A673 (cell line): Measurements from ENCODE around the gene MYO1D. TPM values are rescaled to one million over a fixed set of nuclear protein-coding genes. Genes with fewer than 3 reads are reported as not detected.

Source experiments
- BruUV-seq: library from RNA; stranded (reverse); fragments of 400-500 nt; replicated peaks from 2 replicates; lab custom pipeline; 2021; lab: Mats Ljungman, UMichigan
- CTCF ChIA-PET: fragments of 300-600 bp; sonication (Branson Sonifier 250); formaldehyde crosslinking; loops from one replicate; lab custom pipeline; 2022; ENCODE audit warnings: antibody characterized with exemption; lab: Charles Lee
- POLR2A ChIA-PET: fragments of 300-600 bp; sonication (Branson Sonifier 250); formaldehyde crosslinking; loops from one replicate; lab custom pipeline; 2022; ENCODE audit warnings: antibody characterized with exemption; ENCODE audit not compliant: low non-redundant PET; lab: Charles Lee
- DNase-seq: peaks from one replicate; pipeline ENCODE4 v3.0.0-alpha.2; 2015; ENCODE audit warnings: low spot score
- H3K27ac ChIP-seq: fragments of 200-600 bp; sonication (generic); 2 replicates; pipeline ENCODE4 v1.5.1; 2016; ENCODE audit warnings: mixed run types, low read depth, mild to moderate bottlenecking, mixed read lengths, antibody characterized with exemption, low read length; ENCODE audit not compliant: poor library complexity, severe bottlenecking
- H3K27me3 ChIP-seq: fragments of 200-600 bp; sonication (generic); replicated peaks from 2 replicates; pipeline ENCODE4 v1.6.1; 2017; ENCODE audit warnings: mixed run types, low read depth, mild to moderate bottlenecking, mixed read lengths, antibody characterized with exemption, low read length; ENCODE audit not compliant: insufficient read depth, poor library complexity
- H3K36me3 ChIP-seq: fragments of 200-600 bp; sonication (generic); 2 replicates; pipeline ENCODE4 v1.6.1; 2016; ENCODE audit warnings: mixed run types, mild to moderate bottlenecking, mixed read lengths, antibody characterized with exemption, low read length; ENCODE audit not compliant: insufficient read depth, poor library complexity, severe bottlenecking
- H3K4me1 ChIP-seq: fragments of 200-600 bp; sonication (generic); 2 replicates; pipeline ENCODE4 v1.6.1; 2017; ENCODE audit warnings: mixed run types, mild to moderate bottlenecking, mixed read lengths, antibody characterized with exemption, low read length; ENCODE audit not compliant: insufficient read depth, poor library complexity, severe bottlenecking
- H3K4me3 ChIP-seq: fragments of 200-600 bp; sonication (generic); 2 replicates; pipeline ENCODE4 v1.5.1; 2016; ENCODE audit warnings: low read depth, mixed run types, mild to moderate bottlenecking, mixed read lengths, low read length; ENCODE audit not compliant: poor library complexity, severe bottlenecking
- H3K9me3 ChIP-seq: fragments of 200-600 bp; sonication (generic); 2 replicates; pipeline ENCODE4 v1.6.1; 2016; ENCODE audit warnings: mixed run types, low read depth, mild to moderate bottlenecking, mixed read lengths, antibody characterized with exemption, low read length; ENCODE audit not compliant: poor library complexity, severe bottlenecking
- EZH2 ChIP-seq: fragments of 200-600 bp; sonication (generic); IDR thresholded peaks from 2 replicates; pipeline ENCODE4 v1.6.1; 2017; ENCODE audit warnings: borderline replicate concordance, low read depth, mild to moderate bottlenecking, mixed read lengths, antibody characterized with exemption, low read length; ENCODE audit not compliant: poor library complexity, severe bottlenecking
- intact Hi-C: fragments of 100-400 bp; cut with micrococcal nuclease; formaldehyde crosslinking; loops from one replicate; pipeline ENCODE4 v1.10.0; 2022; ENCODE audit not compliant: unreplicated experiment
- total RNA-seq: library from RNA; stranded (reverse); gene quantifications from 2 replicates; pipeline ENCODE4 v1.2.3, GENCODE V29; 2021
- TF ChIP-seq, protein P1 (sequence below): fragments of 300-800, 200-600 bp; sonication (generic); conservative IDR thresholded peaks from 2 replicates; pipeline ENCODE4 v1.5.1; 2017; ENCODE audit warnings: low read depth, mild to moderate bottlenecking, antibody characterized with exemption, low read length, moderate library complexity, mixed read lengths

MYO1D gene
- total RNA-seq, 1 experiment from 2014 or later, result 10.4 TPM

GRCh38 chr17:32819787-32820186, 57.1 kb downstream of the MYO1D start:
- no peak for TF ChIP-seq EZH2
- TF ChIP-seq, protein P1, sequence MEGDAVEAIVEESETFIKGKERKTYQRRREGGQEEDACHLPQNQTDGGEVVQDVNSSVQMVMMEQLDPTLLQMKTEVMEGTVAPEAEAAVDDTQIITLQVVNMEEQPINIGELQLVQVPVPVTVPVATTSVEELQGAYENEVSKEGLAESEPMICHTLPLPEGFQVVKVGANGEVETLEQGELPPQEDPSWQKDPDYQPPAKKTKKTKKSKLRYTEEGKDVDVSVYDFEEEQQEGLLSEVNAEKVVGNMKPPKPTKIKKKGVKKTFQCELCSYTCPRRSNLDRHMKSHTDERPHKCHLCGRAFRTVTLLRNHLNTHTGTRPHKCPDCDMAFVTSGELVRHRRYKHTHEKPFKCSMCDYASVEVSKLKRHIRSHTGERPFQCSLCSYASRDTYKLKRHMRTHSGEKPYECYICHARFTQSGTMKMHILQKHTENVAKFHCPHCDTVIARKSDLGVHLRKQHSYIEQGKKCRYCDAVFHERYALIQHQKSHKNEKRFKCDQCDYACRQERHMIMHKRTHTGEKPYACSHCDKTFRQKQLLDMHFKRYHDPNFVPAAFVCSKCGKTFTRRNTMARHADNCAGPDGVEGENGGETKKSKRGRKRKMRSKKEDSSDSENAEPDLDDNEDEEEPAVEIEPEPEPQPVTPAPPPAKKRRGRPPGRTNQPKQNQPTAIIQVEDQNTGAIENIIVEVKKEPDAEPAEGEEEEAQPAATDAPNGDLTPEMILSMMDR, result no peak
- POLR2A ChIA-PET, result no interaction called here
- Histone ChIP-seq H3K27ac (no peak overlapping the region), H3K9me3 (no peaks in the 10 kb centered on the region), H3K27me3 (peaks cover 8% of the 10 kb centered on the region), H3K4me1 (no peaks in the 10 kb centered on the region), H3K36me3 (no peaks in the 10 kb centered on the region), H3K4me3 (no peak overlapping the region)
- intact Hi-C loops, result no loop called here
- BruUV-seq, result no TSS peak
- CTCF ChIA-PET, result no interaction called here
- DNase-seq, result no peak

DNA sequence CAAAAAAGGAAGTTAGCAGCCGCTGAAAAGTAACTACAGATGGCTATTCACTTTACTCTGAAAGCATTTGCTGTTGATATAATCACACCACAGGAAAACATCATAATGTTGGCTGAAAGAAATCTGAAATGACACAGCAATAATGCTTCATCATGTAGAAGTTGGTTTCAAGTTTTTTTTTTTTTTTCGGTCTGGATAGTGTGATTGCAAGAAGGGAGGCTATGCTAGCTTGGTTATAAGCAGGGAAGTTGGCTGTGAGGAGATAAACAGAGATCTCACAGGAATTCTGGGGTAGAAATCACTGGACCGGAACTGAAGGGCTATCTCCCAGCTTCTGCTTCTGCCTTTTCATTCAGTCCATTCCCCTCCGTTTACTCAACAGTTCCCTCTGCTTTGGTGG, 57.9 kb downstream of the MYO1D start:
- BruUV-seq, result no TSS peak
- intact Hi-C loops, result no loop called here
- TF ChIP-seq, protein P1, result no peak
- TF ChIP-seq EZH2, result no peak
- Histone ChIP-seq H3K27me3 (peaks cover under 1% of the 10 kb centered on the region), H3K27ac (no peak overlapping the region), H3K9me3 (no peaks in the 10 kb centered on the region), H3K4me3 (no peak overlapping the region), H3K4me1 (no peaks in the 10 kb centered on the region), H3K36me3 (no peaks in the 10 kb centered on the region)
- DNase-seq, result no peak
- CTCF ChIA-PET, result no interaction called here
- POLR2A ChIA-PET, result no interaction called here

GRCh38 chr17:32815460-32815859, 61.5 kb downstream of the MYO1D start:
- Histone ChIP-seq H3K9me3 (no peaks in the 10 kb centered on the region), H3K4me1 (no peaks in the 10 kb centered on the region), H3K27ac (no peak overlapping the region), H3K4me3 (no peak overlapping the region), H3K36me3 (no peaks in the 10 kb centered on the region), H3K27me3 (peaks cover 6% of the 10 kb centered on the region)
- no peak for TF ChIP-seq EZH2
- TF ChIP-seq, protein P1, result no peak
- CTCF ChIA-PET, result no interaction called here
- no peak for DNase-seq
- BruUV-seq, result no TSS peak
- POLR2A ChIA-PET, result no interaction called here
- intact Hi-C loops, result no loop called here
